ENCODE results near the gene PHLPP1.

Gene PHLPP1

GRCh38 chr18:62751977-62752376, 36.6 kb downstream of the PHLPP1 start:
- in situ Hi-C loops (cut with MboI; ENCODE audit: low sequenced_read_pairs, unreplicated experiment) = no loop called here
- no peak for TF ChIP-seq CTCF (IDR thresholded peaks at IDR 0.05; ENCODE audit: borderline replicate concordance, control extremely low read depth, extremely low read depth, insufficient read depth, missing control alignments)
- no peak for DNase-seq (ENCODE audit: low spot score)

- in situ Hi-C loops (cut with MboI; ENCODE audit: low sequenced_read_pairs, unreplicated experiment) = no loop called here
- no peak for TF ChIP-seq CTCF (IDR thresholded peaks at IDR 0.05; ENCODE audit: borderline replicate concordance, control extremely low read depth, extremely low read depth, insufficient read depth, missing control alignments)
- no peak for DNase-seq (ENCODE audit: low spot score)
Measured at GRCh38 chr18:62754026-62754425, 38.7 kb downstream of the PHLPP1 start.

GRCh38 chr18:62755454-62755853, 40.1 kb downstream of the PHLPP1 start:
- no peak for DNase-seq (ENCODE audit: low spot score)
- TF ChIP-seq CTCF (IDR thresholded peaks at IDR 0.05; ENCODE audit: borderline replicate concordance, control extremely low read depth, extremely low read depth, insufficient read depth, missing control alignments) = no peak
- in situ Hi-C loops (cut with MboI; ENCODE audit: low sequenced_read_pairs, unreplicated experiment) = no loop called here

- in situ Hi-C loops (cut with MboI; ENCODE audit: low sequenced_read_pairs, unreplicated experiment) = no loop called here
- DNase-seq (ENCODE audit: low spot score) = no peak
- no peak for TF ChIP-seq CTCF (IDR thresholded peaks at IDR 0.05; ENCODE audit: borderline replicate concordance, control extremely low read depth, extremely low read depth, insufficient read depth, missing control alignments)
Measured at GRCh38 chr18:62755946-62756345, 40.6 kb downstream of the PHLPP1 start.

- no peak for DNase-seq (ENCODE audit: low spot score)
- TF ChIP-seq CTCF (IDR thresholded peaks at IDR 0.05; ENCODE audit: borderline replicate concordance, control extremely low read depth, extremely low read depth, insufficient read depth, missing control alignments) = no peak
- in situ Hi-C loops (cut with MboI; ENCODE audit: low sequenced_read_pairs, unreplicated experiment) = no loop called here
Measured at GRCh38 chr18:62757399-62758010, 42.2 kb downstream of the PHLPP1 start.

GRCh38 chr18:62758591-62758990, 43.2 kb downstream of the PHLPP1 start:
- in situ Hi-C loops (cut with MboI; ENCODE audit: low sequenced_read_pairs, unreplicated experiment) = no loop called here
- DNase-seq (ENCODE audit: low spot score) = no peak
- TF ChIP-seq CTCF (IDR thresholded peaks at IDR 0.05; ENCODE audit: borderline replicate concordance, control extremely low read depth, extremely low read depth, insufficient read depth, missing control alignments) = no peak

All from GM13976 (cell line).